Endothelial cell (in vitro differentiated cells): Measurements from ENCODE around the gene BORCS5. TPM values are rescaled to one million over a fixed set of nuclear protein-coding genes. Genes with fewer than 3 reads are reported as not detected.

ENCODE experiments used
- DNase-seq: peaks from one replicate; pipeline ENCODE4 v3.0.0; 2021; ENCODE audit warnings: low spot score
- H3K27ac Mint-ChIP-seq: one replicate; pipeline ENCODE4 v1.8.0; 2021; ENCODE audit warnings: mixed read lengths, inconsistent platforms; ENCODE audit not compliant: unreplicated experiment
- H3K27me3 Mint-ChIP-seq: one replicate; pipeline ENCODE4 v1.8.0; 2021; ENCODE audit warnings: mild to moderate bottlenecking, moderate library complexity, mixed read lengths, inconsistent platforms; ENCODE audit not compliant: unreplicated experiment
- H3K36me3 Mint-ChIP-seq: one replicate; pipeline ENCODE4 v1.8.0; 2021; ENCODE audit warnings: mild to moderate bottlenecking, low read depth, mixed read lengths, inconsistent platforms; ENCODE audit not compliant: unreplicated experiment
- H3K4me1 Mint-ChIP-seq: one replicate; pipeline ENCODE4 v1.8.0; 2021; ENCODE audit warnings: mild to moderate bottlenecking, mixed read lengths, inconsistent platforms; ENCODE audit not compliant: unreplicated experiment
- H3K4me3 Mint-ChIP-seq: one replicate; pipeline ENCODE4 v1.8.0; 2021; ENCODE audit warnings: mild to moderate bottlenecking, mixed read lengths, inconsistent platforms; ENCODE audit not compliant: unreplicated experiment
- H3K9me3 Mint-ChIP-seq: one replicate; pipeline ENCODE4 v1.8.0; 2021; ENCODE audit warnings: mixed read lengths, inconsistent platforms; ENCODE audit not compliant: unreplicated experiment
- CTCF ChIP-seq: fragments of 200-600 bp; sonication (generic); IDR thresholded peaks from one replicate; pipeline ENCODE4 v1.5.0; 2021; ENCODE audit warnings: antibody characterized with exemption; ENCODE audit not compliant: unreplicated experiment
- total RNA-seq: library from RNA; stranded (reverse); fragmentation: NEBNext Ultra II Directional; extraction: Animal tissue kit (Norgen Biotek cat#: 25700); gene quantifications from one replicate; pipeline ENCODE4 v1.2.1, GENCODE V29; 2021; ENCODE audit not compliant: unreplicated experiment

Gene BORCS5
- total RNA-seq, 1 donor from 2014 or later = 10.4 TPM

- DNase-seq = no peak
- Mint-ChIP-seq H3K27ac (no peak overlapping the region), H3K4me1 (peaks cover 12% of the 10 kb centered on the region), H3K27me3 (peaks cover 1% of the 10 kb centered on the region), H3K36me3 (peaks cover 7% of the 10 kb centered on the region), H3K9me3 (no peaks in the 10 kb centered on the region), H3K4me3 (peak overlapping the region; percentile 17)
- no peak for TF ChIP-seq CTCF
Observed at GRCh38 chr12:12323591-12323990, 33.3 kb upstream of the BORCS5 start.

DNA sequence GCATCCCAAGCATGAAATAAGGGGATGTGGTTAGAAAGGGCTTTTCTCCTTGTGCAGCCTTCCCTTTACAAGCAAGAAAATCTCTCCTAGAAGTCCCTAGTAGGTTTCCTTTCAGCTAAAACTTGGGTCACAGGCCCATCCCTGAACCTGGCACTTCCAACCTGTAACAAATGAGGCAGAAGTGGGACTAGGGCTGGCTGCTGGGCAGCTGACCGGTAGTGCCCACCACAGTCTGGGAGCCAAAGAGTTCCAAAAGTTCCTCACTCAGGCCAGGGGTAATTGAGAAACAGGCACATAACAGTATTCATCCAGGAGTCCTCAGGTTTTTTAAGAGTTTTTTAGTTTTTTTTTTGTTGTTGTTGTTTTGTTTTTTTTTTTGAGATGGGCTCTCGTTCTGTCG lies 30.6 kb upstream of the BORCS5 start:
- no peaks in the 10 kb centered on the region for H3K9me3 Mint-ChIP-seq
- TF ChIP-seq CTCF = no peak
- peaks cover 12% of the 10 kb centered on the region for H3K4me1 Mint-ChIP-seq
- H3K27ac Mint-ChIP-seq = no peak overlapping the region
- no peak overlapping the region for H3K4me3 Mint-ChIP-seq
- peaks cover 14% of the 10 kb centered on the region for H3K36me3 Mint-ChIP-seq
- DNase-seq = no peak
- no peaks in the 10 kb centered on the region for H3K27me3 Mint-ChIP-seq

DNA sequence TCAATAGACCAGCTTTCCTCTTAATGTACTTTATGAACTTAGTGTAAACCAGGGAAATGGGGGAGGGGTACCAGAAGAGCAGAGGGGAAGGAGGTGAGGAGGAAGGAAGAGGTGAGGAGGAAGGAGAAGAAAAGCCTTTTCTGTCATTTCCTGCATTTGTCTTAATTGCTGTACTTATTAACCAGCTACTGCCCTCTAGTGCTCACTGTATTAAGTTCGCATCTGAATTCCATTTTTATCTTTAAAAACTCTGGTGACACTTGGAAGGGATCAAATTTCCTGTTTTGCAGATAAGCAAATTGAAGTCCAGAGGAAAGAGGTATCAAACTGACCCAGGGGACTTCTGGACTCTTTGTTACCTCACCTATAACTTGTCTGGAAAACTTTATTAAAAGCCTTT lies 29.1 kb upstream of the BORCS5 start:
- no peak overlapping the region for H3K4me3 Mint-ChIP-seq
- peaks cover 12% of the 10 kb centered on the region for H3K4me1 Mint-ChIP-seq
- H3K9me3 Mint-ChIP-seq = no peaks in the 10 kb centered on the region
- peak; percentile 68 for TF ChIP-seq CTCF
- DNase-seq = peak; percentile 14
- H3K36me3 Mint-ChIP-seq = peaks cover 15% of the 10 kb centered on the region
- no peaks in the 10 kb centered on the region for H3K27me3 Mint-ChIP-seq
- H3K27ac Mint-ChIP-seq = peak overlapping the region; percentile 88

DNA sequence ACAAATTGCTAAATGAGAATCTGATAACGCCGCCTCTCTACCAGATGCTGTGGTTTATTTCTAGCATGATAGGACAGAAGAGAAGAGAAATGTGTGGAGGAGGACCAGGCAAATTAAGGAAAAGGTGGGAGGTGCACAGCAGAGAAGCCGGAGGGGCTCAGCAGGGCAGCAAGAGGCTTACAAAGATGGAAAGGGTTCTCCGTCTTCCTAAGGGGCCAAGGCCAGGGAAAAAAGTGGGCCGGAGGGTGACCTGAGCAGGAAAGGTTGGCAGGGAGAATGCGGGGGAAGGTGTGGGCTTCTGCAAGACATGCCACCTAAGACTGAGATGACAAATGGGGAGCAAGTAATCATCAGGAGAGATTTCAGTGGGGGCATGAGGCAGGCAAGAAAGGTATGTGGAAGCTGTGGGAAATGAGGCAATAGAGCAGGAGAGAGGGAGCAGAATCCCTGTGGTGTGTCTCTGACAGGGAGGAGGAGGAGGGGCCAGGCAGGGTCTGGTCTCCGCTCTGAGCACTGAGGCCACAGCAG lies 25.6 kb upstream of the BORCS5 start:
- H3K27me3 Mint-ChIP-seq = no peaks in the 10 kb centered on the region
- H3K9me3 Mint-ChIP-seq = no peaks in the 10 kb centered on the region
- H3K27ac Mint-ChIP-seq = no peak overlapping the region
- no peak for TF ChIP-seq CTCF
- H3K36me3 Mint-ChIP-seq = peaks cover 15% of the 10 kb centered on the region
- H3K4me3 Mint-ChIP-seq = no peak overlapping the region
- peaks cover 13% of the 10 kb centered on the region for H3K4me1 Mint-ChIP-seq
- no peak for DNase-seq

DNA sequence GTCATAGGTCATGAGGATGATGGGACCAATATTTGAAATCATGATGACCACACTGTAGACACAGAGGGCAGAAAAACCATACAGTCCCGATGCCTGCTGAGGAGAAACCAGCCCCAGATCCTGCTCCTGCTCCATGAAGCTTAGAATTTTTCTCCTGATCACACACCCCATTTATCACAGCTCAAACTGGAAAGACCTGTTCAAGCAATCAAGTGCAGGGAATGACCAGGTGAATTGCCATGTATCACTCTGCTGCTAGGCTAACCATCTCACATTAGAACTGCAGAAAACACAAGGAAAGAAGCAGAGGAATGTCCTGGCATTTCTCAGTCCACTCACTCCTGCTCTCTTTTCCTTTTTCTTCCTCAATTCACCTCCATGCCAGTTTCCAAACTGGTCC lies 25.0 kb upstream of the BORCS5 start:
- no peak overlapping the region for H3K27ac Mint-ChIP-seq
- no peaks in the 10 kb centered on the region for H3K27me3 Mint-ChIP-seq
- H3K9me3 Mint-ChIP-seq = no peaks in the 10 kb centered on the region
- peaks cover 13% of the 10 kb centered on the region for H3K4me1 Mint-ChIP-seq
- no peak for TF ChIP-seq CTCF
- no peak for DNase-seq
- no peak overlapping the region for H3K4me3 Mint-ChIP-seq
- peaks cover 15% of the 10 kb centered on the region for H3K36me3 Mint-ChIP-seq
